H9 (cell line): Measurements from ENCODE around the gene CSNK2A2. TPM values are rescaled to one million over a fixed set of nuclear protein-coding genes. Genes with fewer than 3 reads are reported as not detected.

Experiments
- DNase-seq: peaks from one replicate; pipeline ENCODE4 v3.0.0-alpha.2; 2017
- H2AFZ ChIP-seq: one replicate; pipeline ENCODE4 v1.6.1; 2013; ENCODE audit warnings: mild to moderate bottlenecking, low read length, control low read depth, moderate library complexity
- H2AK5ac ChIP-seq: 2 replicates; pipeline ENCODE4 v1.6.1; 2013; ENCODE audit warnings: low read length, control low read depth, mixed read lengths; ENCODE audit not compliant: insufficient read length
- H2BK120ac ChIP-seq: one replicate; pipeline ENCODE4 v1.6.1; 2013; ENCODE audit warnings: low read depth, mild to moderate bottlenecking, low read length, control low read depth, inconsistent platforms; ENCODE audit not compliant: poor library complexity, severe bottlenecking
- H2BK12ac ChIP-seq: 2 replicates; pipeline ENCODE4 v1.6.1; 2013; ENCODE audit warnings: low read length, control low read depth, mixed read lengths, low read depth; ENCODE audit not compliant: insufficient read length
- H2BK15ac ChIP-seq: 2 replicates; pipeline ENCODE4 v1.6.1; 2013; ENCODE audit warnings: low read depth, low read length, control low read depth
- H2BK20ac ChIP-seq: one replicate; pipeline ENCODE4 v1.6.1; 2013; ENCODE audit warnings: low read depth, mild to moderate bottlenecking, low read length, control low read depth, inconsistent platforms; ENCODE audit not compliant: poor library complexity, severe bottlenecking
- H2BK5ac ChIP-seq: 2 replicates; pipeline ENCODE4 v1.6.1; 2013; ENCODE audit warnings: low read length, control low read depth, mixed read lengths; ENCODE audit not compliant: insufficient read length
- H3K14ac ChIP-seq: 2 replicates; pipeline ENCODE4 v1.6.1; 2013; ENCODE audit warnings: low read length, control low read depth; ENCODE audit not compliant: insufficient read depth
- H3K18ac ChIP-seq: 2 replicates; pipeline ENCODE4 v1.6.1; 2013; ENCODE audit warnings: low read depth, mild to moderate bottlenecking, mixed read lengths, low read length, control low read depth; ENCODE audit not compliant: insufficient read length
- H3K23ac ChIP-seq: 2 replicates; pipeline ENCODE4 v1.6.1; 2013; ENCODE audit warnings: low read length, control low read depth, mixed read lengths, low read depth; ENCODE audit not compliant: insufficient read length
- H3K23me2 ChIP-seq: 2 replicates; pipeline ENCODE4 v1.6.1; 2013; ENCODE audit warnings: low read depth, mild to moderate bottlenecking, mixed read lengths, low read length, control low read depth; ENCODE audit not compliant: insufficient read length, poor library complexity, severe bottlenecking
- H3K27ac ChIP-seq: 2 replicates; pipeline ENCODE4 v1.5.1; 2013; ENCODE audit warnings: low read length, control low read depth, mixed read lengths, low read depth; ENCODE audit not compliant: insufficient read length
- H3K27me3 ChIP-seq: 2 replicates; pipeline ENCODE4 v1.6.1; 2013; ENCODE audit warnings: low read length, control low read depth, inconsistent platforms; ENCODE audit not compliant: insufficient read depth
- H3K4ac ChIP-seq: 2 replicates; pipeline ENCODE4 v1.6.1; 2013; ENCODE audit warnings: low read depth, mild to moderate bottlenecking, control low read depth, inconsistent platforms, low read length, moderate library complexity
- H3K4me1 ChIP-seq: 2 replicates; pipeline ENCODE4 v1.6.1; 2013; ENCODE audit warnings: low read length, control low read depth, inconsistent platforms; ENCODE audit not compliant: insufficient read depth
- H3K4me2 ChIP-seq: 2 replicates; pipeline ENCODE4 v1.6.1; 2013; ENCODE audit warnings: low read length, control low read depth, mixed read lengths; ENCODE audit not compliant: insufficient read length, insufficient read depth
- H3K56ac ChIP-seq: 2 replicates; pipeline ENCODE4 v1.6.1; 2013; ENCODE audit warnings: low read depth, mild to moderate bottlenecking, mixed read lengths, low read length, control low read depth; ENCODE audit not compliant: insufficient read length
- H3K79me1 ChIP-seq: 2 replicates; pipeline ENCODE4 v1.6.1; 2013; ENCODE audit warnings: low read depth, mild to moderate bottlenecking, moderate library complexity, low read length, control low read depth, inconsistent platforms; ENCODE audit not compliant: insufficient read depth, poor library complexity, severe bottlenecking
- H3K79me2 ChIP-seq: 2 replicates; pipeline ENCODE4 v1.6.1; 2013; ENCODE audit warnings: low read length, control low read depth, inconsistent platforms; ENCODE audit not compliant: insufficient read depth
- H3K9ac ChIP-seq: 2 replicates; pipeline ENCODE4 v1.6.1; 2013; ENCODE audit warnings: low read length, control low read depth, mixed read lengths; ENCODE audit not compliant: insufficient read length; ENCODE audit errors: extremely low read depth
- H3K9me3 ChIP-seq: one replicate; pipeline ENCODE4 v1.6.1; 2013; ENCODE audit warnings: low read depth, low read length, inconsistent platforms; ENCODE audit not compliant: control insufficient read depth
- H3T11ph ChIP-seq: one replicate; pipeline ENCODE4 v1.6.1; 2013; ENCODE audit warnings: mild to moderate bottlenecking, low read length, control low read depth, inconsistent platforms
- H4K20me1 ChIP-seq: one replicate; pipeline ENCODE4 v1.6.1; 2013; ENCODE audit not compliant: control insufficient read depth, insufficient read length, insufficient read depth
- H4K5ac ChIP-seq: 2 replicates; pipeline ENCODE4 v1.6.1; 2013; ENCODE audit warnings: low read depth, mild to moderate bottlenecking, mixed read lengths, low read length, control low read depth; ENCODE audit not compliant: insufficient read length
- H4K8ac ChIP-seq: replicated peaks from 2 replicates; pipeline ENCODE4 v1.6.1; 2013; ENCODE audit warnings: low read length, control low read depth, mixed read lengths, low read depth; ENCODE audit not compliant: insufficient read length
- H4K91ac ChIP-seq: 2 replicates; pipeline ENCODE4 v1.6.1; 2013; ENCODE audit warnings: low read depth, mild to moderate bottlenecking, moderate library complexity, mixed read lengths, low read length, control low read depth; ENCODE audit not compliant: insufficient read length
- H3K27ac Mint-ChIP-seq, 3 experiments: 2 replicates in 2 of 3; 3 replicates in 1 of 3; pipeline ENCODE4 v1.8.0; 2020 to 2021; ENCODE audit warnings: mixed read lengths in 3 of 3, mild to moderate bottlenecking in 1 of 3, moderate library complexity in 1 of 3
- H3K27me3 Mint-ChIP-seq: 2 replicates; pipeline ENCODE4 v1.8.0; 2021; ENCODE audit warnings: low read depth, mild to moderate bottlenecking, moderate library complexity, mixed read lengths
- H3K36me3 Mint-ChIP-seq, 3 experiments: 2 replicates in 2 of 3; 3 replicates in 1 of 3; pipeline ENCODE4 v1.8.0; 2020 to 2021; ENCODE audit warnings: low read depth in 3 of 3, mixed read lengths in 3 of 3; ENCODE audit not compliant: insufficient read depth in 1 of 3
- H3K4me1 Mint-ChIP-seq, 2 experiments: 2 replicates each; pipeline ENCODE4 v1.8.0; 2020; ENCODE audit warnings: mixed read lengths in 2 of 2
- H3K4me3 Mint-ChIP-seq, 2 experiments: 2 replicates in 1 of 2; 3 replicates in 1 of 2; pipeline ENCODE4 v1.8.0; 2020 to 2021; ENCODE audit warnings: mild to moderate bottlenecking in 2 of 2, mixed read lengths in 2 of 2, moderate library complexity in 1 of 2
- H3K9me3 Mint-ChIP-seq, 2 experiments: 2 replicates in 1 of 2; 3 replicates in 1 of 2; pipeline ENCODE4 v1.8.0; 2020; ENCODE audit warnings: mild to moderate bottlenecking in 2 of 2, mixed read lengths in 2 of 2, moderate library complexity in 1 of 2
- CTCF ChIP-seq: fragments of 200-600 bp; sonication (generic); conservative IDR thresholded peaks from 3 replicates; pipeline ENCODE4 v1.8.0; 2021; ENCODE audit warnings: antibody characterized with exemption, mild to moderate bottlenecking
- WGBS: extraction: QIAGEN DNeasy Blood & Tissue Kit; methylation state at CpG from one replicate; pipeline ENCODE4 v1.1.7; 2013; ENCODE audit warnings: missing lambda C conversion rate, low lambda C conversion rate, mixed read lengths; ENCODE audit not compliant: insufficient read length; ENCODE audit errors: extremely low coverage; 5-methylcytosine and 5-hydroxymethylcytosine counted together
- total RNA-seq: library from RNA; stranded (reverse); gene quantifications from 2 replicates; pipeline ENCODE4 v1.2.1, GENCODE V29; 2021

CSNK2A2 gene
- total RNA-seq, 1 experiment from 2014 or later: 134 TPM

- Histone ChIP-seq H2BK120ac (no peak overlapping the region), H3K4me2 (no peak overlapping the region), H3K14ac (no peak overlapping the region), H3K23ac (no peak overlapping the region), H3T11ph (no peak overlapping the region), H2BK20ac (no peak overlapping the region), H4K91ac (no peak overlapping the region), H3K23me2 (peaks cover 11% of the 10 kb centered on the region), H3K79me1 (peaks cover 3% of the 10 kb centered on the region), H3K18ac (no peak overlapping the region), H3K79me2 (peaks cover 2% of the 10 kb centered on the region; the same call in 1 of the 2 replicates), H3K56ac (no peak overlapping the region), H3K9me3 (no peaks in the 10 kb centered on the region), H3K9ac (no peak overlapping the region), H3K4ac (no peak overlapping the region), H4K8ac (no peak overlapping the region), H4K20me1 (no peaks in the 10 kb centered on the region), H2BK15ac (no peak overlapping the region), H3K27me3 (no peaks in the 10 kb centered on the region), H2BK5ac (no peak overlapping the region), H3K27ac (no peak overlapping the region), H2AFZ (no peak overlapping the region), H3K4me1 (no peaks in the 10 kb centered on the region; the same call in 1 of the 2 replicates), H2BK12ac (no peak overlapping the region), H2AK5ac (no peak overlapping the region), H4K5ac (no peak overlapping the region)
- H3K4me1 Mint-ChIP-seq: peaks cover 27 to 37% of the 10 kb centered on the region in 2 experiments
- no CpG with 5 or more reads among the region's 7 CpGs for WGBS
- H3K27me3 Mint-ChIP-seq: peaks cover 20% of the 10 kb centered on the region
- peaks cover 3 to 19% (median 17%) of the 10 kb centered on the region in 3 experiments; a peak in 5 of 7 replicates for H3K36me3 Mint-ChIP-seq
- no peak for TF ChIP-seq CTCF
- DNase-seq: no peak
- no peaks in the 10 kb centered on the region for H3K9me3 Mint-ChIP-seq
- H3K27ac Mint-ChIP-seq: no peak overlapping the region
- H3K4me3 Mint-ChIP-seq: no peak overlapping the region
Observed at GRCh38 chr16:58200004-58200797, 2.3 kb upstream of the CSNK2A2 start.
